Measurements from ENCODE around the gene SLC35A3. TPM values are rescaled to one million over a fixed set of nuclear protein-coding genes. Genes with fewer than 3 reads are reported as not detected.
A peak's percentile ranks its signal among the peaks of the same experiment; 100 is the strongest.

SLC35A3 gene
- total RNA-seq, 1 experiment from 2014 or later = 22.9 TPM

DNA sequence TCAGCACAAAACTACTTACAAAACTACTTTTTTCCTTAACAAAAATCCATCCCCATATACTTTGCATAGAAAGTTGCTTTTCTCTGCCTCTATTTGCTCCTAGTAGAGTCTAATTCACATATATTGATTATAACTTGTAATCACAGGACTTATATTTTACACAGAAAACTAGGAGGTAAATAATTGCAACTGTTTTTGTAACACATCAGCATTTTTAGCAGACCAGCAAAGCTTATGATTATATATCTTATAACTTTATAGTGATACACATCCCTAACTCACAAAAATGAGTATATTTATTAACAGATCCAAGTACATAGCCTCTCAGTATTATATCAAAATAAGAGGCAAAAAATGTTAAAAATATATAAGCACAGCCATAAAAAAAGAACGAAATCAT lies 17.3 kb upstream of the SLC35A3 start:
- Histone ChIP-seq H3K9me3 (ENCODE audit: insufficient read depth, low read depth) (peaks cover 8% of the 10 kb centered on the region), H3K79me2 (ENCODE audit: low read depth) (no peaks in the 10 kb centered on the region), H3K4me1 (replicated peaks; ENCODE audit: insufficient read depth) (no peaks in the 10 kb centered on the region), H3K27me3 (ENCODE audit: insufficient read depth, low read depth) (no peaks in the 10 kb centered on the region), H3K4me3 (no peak overlapping the region), H3K4me2 (no peak overlapping the region), H3K9me2 (ENCODE audit: insufficient read depth) (no peaks in the 10 kb centered on the region), H2AFZ (no peak overlapping the region), H3F3A (ENCODE audit: insufficient read depth, low read depth) (peaks cover 5% of the 10 kb centered on the region; the same call in 1 of the 2 replicates), H4K20me1 (ENCODE audit: insufficient read depth) (no peaks in the 10 kb centered on the region), H3K27ac (no peak overlapping the region), H3K36me3 (ENCODE audit: low read depth) (no peaks in the 10 kb centered on the region)
- BruUV-seq (replicated peaks) = no TSS peak
- CTCF ChIA-PET = no interaction called here
- DNase-seq = peak in 1 of 2 experiments; percentile 32
- no peak for TF ChIP-seq EZH2 (IDR thresholded peaks at IDR 0.05; ENCODE audit: low read depth)
- TF ChIP-seq, protein P1, sequence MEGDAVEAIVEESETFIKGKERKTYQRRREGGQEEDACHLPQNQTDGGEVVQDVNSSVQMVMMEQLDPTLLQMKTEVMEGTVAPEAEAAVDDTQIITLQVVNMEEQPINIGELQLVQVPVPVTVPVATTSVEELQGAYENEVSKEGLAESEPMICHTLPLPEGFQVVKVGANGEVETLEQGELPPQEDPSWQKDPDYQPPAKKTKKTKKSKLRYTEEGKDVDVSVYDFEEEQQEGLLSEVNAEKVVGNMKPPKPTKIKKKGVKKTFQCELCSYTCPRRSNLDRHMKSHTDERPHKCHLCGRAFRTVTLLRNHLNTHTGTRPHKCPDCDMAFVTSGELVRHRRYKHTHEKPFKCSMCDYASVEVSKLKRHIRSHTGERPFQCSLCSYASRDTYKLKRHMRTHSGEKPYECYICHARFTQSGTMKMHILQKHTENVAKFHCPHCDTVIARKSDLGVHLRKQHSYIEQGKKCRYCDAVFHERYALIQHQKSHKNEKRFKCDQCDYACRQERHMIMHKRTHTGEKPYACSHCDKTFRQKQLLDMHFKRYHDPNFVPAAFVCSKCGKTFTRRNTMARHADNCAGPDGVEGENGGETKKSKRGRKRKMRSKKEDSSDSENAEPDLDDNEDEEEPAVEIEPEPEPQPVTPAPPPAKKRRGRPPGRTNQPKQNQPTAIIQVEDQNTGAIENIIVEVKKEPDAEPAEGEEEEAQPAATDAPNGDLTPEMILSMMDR (conservative IDR thresholded peaks at IDR 0.05) = no peak
- POLR2A ChIA-PET (ENCODE audit: unreplicated experiment) = no interaction called here
- intact Hi-C loops (cut with micrococcal nuclease; ENCODE audit: unreplicated experiment) = no loop called here

DNA sequence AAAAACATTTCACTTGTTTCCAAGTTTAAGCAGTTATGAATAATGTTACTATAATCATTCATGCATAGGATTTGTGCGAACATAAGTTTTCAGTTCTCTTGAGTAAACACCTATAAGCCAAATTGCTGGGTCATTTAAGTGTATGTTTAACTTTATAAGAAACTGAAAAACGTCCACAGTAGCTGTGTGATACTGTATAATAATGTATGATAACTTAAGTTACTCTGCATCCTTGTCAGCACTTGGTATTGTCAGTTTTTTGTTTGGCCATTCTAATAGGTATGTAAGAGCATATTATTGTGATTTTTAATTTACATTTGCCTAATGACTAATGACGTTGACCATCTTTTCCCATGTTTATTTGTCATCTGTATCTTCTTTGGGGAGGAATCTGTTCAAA lies 14.4 kb upstream of the SLC35A3 start:
- ChIA-PET POLR2A (ENCODE audit: unreplicated experiment) (no interaction called here), CTCF (interaction anchor here (0.5 kb wide), 1 partner anchor 28 kb away, joined by 4 read pairs; no protein-coding TSS in a partner anchor)
- Histone ChIP-seq H3K9me2 (ENCODE audit: insufficient read depth) (no peaks in the 10 kb centered on the region), H3F3A (ENCODE audit: insufficient read depth, low read depth) (peaks cover 5% of the 10 kb centered on the region; the same call in 1 of the 2 replicates), H2AFZ (no peak overlapping the region), H4K20me1 (ENCODE audit: insufficient read depth) (no peaks in the 10 kb centered on the region), H3K36me3 (ENCODE audit: low read depth) (no peaks in the 10 kb centered on the region), H3K9me3 (ENCODE audit: insufficient read depth, low read depth) (peaks cover 8% of the 10 kb centered on the region), H3K4me2 (no peak overlapping the region), H3K4me1 (replicated peaks; ENCODE audit: insufficient read depth) (no peaks in the 10 kb centered on the region), H3K27ac (no peak overlapping the region), H3K79me2 (ENCODE audit: low read depth) (no peaks in the 10 kb centered on the region), H3K4me3 (no peak overlapping the region), H3K27me3 (ENCODE audit: insufficient read depth, low read depth) (no peaks in the 10 kb centered on the region)
- DNase-seq = peak in 1 of 2 experiments; percentile 15
- no TSS peak for BruUV-seq (replicated peaks)
- TF ChIP-seq, protein P1 (conservative IDR thresholded peaks at IDR 0.05) = no peak
- no peak for TF ChIP-seq EZH2 (IDR thresholded peaks at IDR 0.05; ENCODE audit: low read depth)
- intact Hi-C loops (cut with micrococcal nuclease; ENCODE audit: unreplicated experiment) = no loop called here

DNA sequence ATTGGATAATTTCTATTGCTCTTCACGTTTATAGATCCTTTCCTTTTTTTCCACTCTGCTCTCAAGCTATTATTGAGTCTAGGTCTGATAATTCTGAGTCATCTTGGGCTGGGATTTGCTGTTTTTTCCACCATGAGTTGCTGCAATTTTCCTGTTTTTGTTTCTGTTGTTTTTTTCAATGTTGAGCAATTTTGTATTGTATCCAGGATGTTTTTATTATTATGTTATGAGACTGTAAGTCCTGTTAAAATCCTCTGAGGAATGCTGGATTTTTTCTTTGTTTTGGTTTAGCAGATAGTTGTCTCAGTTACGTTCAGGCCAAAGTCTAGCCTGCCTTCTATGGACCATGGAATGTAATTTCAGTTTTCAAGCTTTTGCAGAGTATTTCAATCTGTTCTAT lies 13.0 kb upstream of the SLC35A3 start:
- H2AFZ ChIP-seq = no peak overlapping the region
- no peaks in the 10 kb centered on the region for H3K36me3 ChIP-seq (ENCODE audit: low read depth)
- ChIA-PET POLR2A (ENCODE audit: unreplicated experiment) (no interaction called here), CTCF (no interaction called here)
- no peaks in the 10 kb centered on the region for H4K20me1 ChIP-seq (ENCODE audit: insufficient read depth)
- BruUV-seq (replicated peaks) = no TSS peak
- no peak for TF ChIP-seq EZH2 (IDR thresholded peaks at IDR 0.05; ENCODE audit: low read depth)
- TF ChIP-seq, protein P1 (conservative IDR thresholded peaks at IDR 0.05) = no peak
- H3K4me3 ChIP-seq = no peak overlapping the region
- no peaks in the 10 kb centered on the region for H3K27me3 ChIP-seq (ENCODE audit: insufficient read depth, low read depth)
- peak in 1 of 2 experiments; percentile 57 for DNase-seq
- no peak overlapping the region for H3K27ac ChIP-seq
- no peaks in the 10 kb centered on the region for H3K4me1 ChIP-seq (replicated peaks; ENCODE audit: insufficient read depth)
- no peaks in the 10 kb centered on the region for H3K9me2 ChIP-seq (ENCODE audit: insufficient read depth)
- intact Hi-C loops (cut with micrococcal nuclease; ENCODE audit: unreplicated experiment) = no loop called here
- H3K9me3 ChIP-seq (ENCODE audit: insufficient read depth, low read depth) = peaks cover 8% of the 10 kb centered on the region
- peaks cover 5% of the 10 kb centered on the region; the same call in 1 of the 2 replicates for H3F3A ChIP-seq (ENCODE audit: insufficient read depth, low read depth)
- H3K79me2 ChIP-seq (ENCODE audit: low read depth) = no peaks in the 10 kb centered on the region
- no peak overlapping the region for H3K4me2 ChIP-seq
